Ascending aorta (tissue), 2 donors: ENCODE data around the gene RHOBTB1. TPM values are rescaled to one million over a fixed set of nuclear protein-coding genes. Genes with fewer than 3 reads are reported as not detected.
"Not testable (repeated sequence)": the region's sequence is repeated elsewhere in the genome, so short reads cannot be mapped to it uniquely, and the experiment has no call there.

Source experiments
- DNase-seq, 2 donors: peaks; one replicate each; pipeline ENCODE4 v3.0.0-alpha.2; 2019; ENCODE audit warnings: low spot score in 2 of 2
- H3K27ac ChIP-seq, 2 donors: fragments of 200-600 bp; sonication (generic); one replicate each; pipeline ENCODE4 v1.5.1; 2016 to 2017; ENCODE audit warnings: mild to moderate bottlenecking in 1 of 2
- H3K27me3 ChIP-seq: fragments of 200-600 bp; sonication (generic); one replicate; pipeline ENCODE4 v1.5.1; 2017
- H3K36me3 ChIP-seq, 2 donors: fragments of 200-600 bp; sonication (generic); one replicate each; pipeline ENCODE4 v1.5.1; 2016
- H3K4me1 ChIP-seq, 2 donors: fragments of 200-600 bp; sonication (generic); one replicate each; pipeline ENCODE4 v1.5.1; 2016 to 2017; ENCODE audit warnings: mild to moderate bottlenecking in 1 of 2
- H3K4me3 ChIP-seq, 2 donors: fragments of 200-600 bp; sonication (generic); one replicate each; pipeline ENCODE4 v1.5.1; 2016 to 2017; ENCODE audit warnings: mild to moderate bottlenecking in 1 of 2
- H3K9me3 ChIP-seq, 2 donors: fragments of 200-600 bp; sonication (generic); one replicate each; pipeline ENCODE4 v1.5.1; 2016
- CTCF ChIP-seq, 3 experiments: fragments of 200-600 bp in 2 of 3; fragments of 450-650 bp in 1 of 3; sonication (generic) in 2 of 3; IDR thresholded peaks; one replicate each; pipeline ENCODE4 v1.5.1; 2016 to 2019; ENCODE audit warnings: antibody characterized with exemption in 3 of 3, mild to moderate bottlenecking in 1 of 3, moderate library complexity in 1 of 3
- intact Hi-C: fragments of 100-400 bp; cut with DNase I; formaldehyde crosslinking; loops from one replicate; pipeline ENCODE4 v1.15.1; 2023
- total RNA-seq: library from RNA; depleted of rRNA; stranded (reverse); fragments of >200 nt; gene quantifications from one replicate; pipeline ENCODE4 v1.1.0, GENCODE V29; 2016

Gene RHOBTB1
- total RNA-seq, 1 donor from 2014 or later: 13.6 TPM

GRCh38 chr10:60842694-60843093 is 101.3 kb downstream of the RHOBTB1 start:
- H3K27ac ChIP-seq: no peak overlapping the region
- no peak for DNase-seq
- intact Hi-C loops: no loop called here
- no peak for TF ChIP-seq CTCF (IDR thresholded peaks at IDR 0.05)
- H3K9me3 ChIP-seq: no peaks in the 10 kb centered on the region
- H3K36me3 ChIP-seq: no peaks in the 10 kb centered on the region
- no peaks in the 10 kb centered on the region for H3K27me3 ChIP-seq
- H3K4me3 ChIP-seq: no peak overlapping the region
- H3K4me1 ChIP-seq: no peaks in the 10 kb centered on the region

- H3K27ac ChIP-seq, intact Hi-C loops, H3K9me3 ChIP-seq, H3K4me1 ChIP-seq, DNase-seq, H3K36me3 ChIP-seq, H3K4me3 ChIP-seq, H3K27me3 ChIP-seq: not testable (repeated sequence)
These were observed 102.8 kb downstream of the RHOBTB1 start for GRCh38 chr10:60841227-60841626.

- no peaks in the 10 kb centered on the region for H3K27me3 ChIP-seq
- H3K4me3 ChIP-seq: no peak overlapping the region
- intact Hi-C loops: no loop called here
- no peak for TF ChIP-seq CTCF (IDR thresholded peaks at IDR 0.05)
- H3K36me3 ChIP-seq: no peaks in the 10 kb centered on the region
- peaks cover 0 to 4% of the 10 kb centered on the region in 2 donors for H3K4me1 ChIP-seq
- no peak for DNase-seq
- no peaks in the 10 kb centered on the region for H3K9me3 ChIP-seq
- peak overlapping the region in 1 of 2 donors; percentile 24 for H3K27ac ChIP-seq
These were observed 108.9 kb downstream of the RHOBTB1 start for GRCh38 chr10:60835049-60835448.

- no peaks in the 10 kb centered on the region for H3K27me3 ChIP-seq
- H3K27ac ChIP-seq: peak overlapping the region in 1 of 2 donors; percentile 24
These were observed 109.6 kb downstream of the RHOBTB1 start for GRCh38 chr10:60834401-60834800.

GRCh38 chr10:60832136-60832535 is 111.8 kb downstream of the RHOBTB1 start:
- H3K27ac ChIP-seq, H3K4me1 ChIP-seq, DNase-seq, H3K9me3 ChIP-seq, H3K4me3 ChIP-seq, intact Hi-C loops, H3K36me3 ChIP-seq, H3K27me3 ChIP-seq: not testable (repeated sequence)

More at GRCh38 chr10:60834401-60834800, 109.6 kb downstream of the RHOBTB1 start:
- intact Hi-C loops: no loop called here
- Histone ChIP-seq H3K4me3 (no peak overlapping the region), H3K9me3 (no peaks in the 10 kb centered on the region), H3K36me3 (no peaks in the 10 kb centered on the region), H3K4me1 (peaks cover 0 to 4% of the 10 kb centered on the region in 2 donors)
- TF ChIP-seq CTCF (IDR thresholded peaks at IDR 0.05): no peak
- no peak for DNase-seq

- H3K36me3 ChIP-seq: no peaks in the 10 kb centered on the region
- peak overlapping the region in 1 of 2 donors; percentile 28 for H3K27ac ChIP-seq
- TF ChIP-seq CTCF (IDR thresholded peaks at IDR 0.05): no peak
- no peaks in the 10 kb centered on the region for H3K27me3 ChIP-seq
- peaks cover 0 to 2% of the 10 kb centered on the region in 2 donors for H3K4me1 ChIP-seq
- intact Hi-C loops: no loop called here
- H3K9me3 ChIP-seq: no peaks in the 10 kb centered on the region
- no peak for DNase-seq
- no peak overlapping the region for H3K4me3 ChIP-seq
These were observed 115.5 kb downstream of the RHOBTB1 start for GRCh38 chr10:60828489-60828852.
